Loucy (cell line): Measurements from ENCODE around the gene BCKDHA.

ENCODE experiments used
- H2AFZ ChIP-seq: fragments of 200-600 bp; sonication (generic); 2 replicates; pipeline ENCODE4 v1.6.0; 2016; ENCODE audit warnings: antibody characterized with exemption, mild to moderate bottlenecking, low read length, moderate library complexity
- H3F3A ChIP-seq: fragments of 200-600 bp; 2 replicates; pipeline ENCODE4 v1.6.0; 2016; ENCODE audit warnings: antibody characterized with exemption, low read depth, mild to moderate bottlenecking
- H3K27me3 ChIP-seq: fragments of 200-600 bp; sonication (generic); 2 replicates; pipeline ENCODE4 v1.6.1; 2014; ENCODE audit warnings: low read length, mild to moderate bottlenecking; ENCODE audit not compliant: insufficient read depth, poor library complexity, severe bottlenecking
- H3K36me3 ChIP-seq: fragments of 200-600 bp; sonication (generic); 2 replicates; pipeline ENCODE4 v1.6.1; 2016; ENCODE audit warnings: low read length; ENCODE audit not compliant: insufficient read depth
- H3K4me1 ChIP-seq: fragments of 200-600 bp; sonication (generic); 2 replicates; pipeline ENCODE4 v1.5.1; 2014; ENCODE audit warnings: low read length, mild to moderate bottlenecking; ENCODE audit not compliant: insufficient read depth, poor library complexity, severe bottlenecking
- H3K4me2 ChIP-seq: fragments of 200-600 bp; sonication (generic); 2 replicates; pipeline ENCODE4 v1.6.0; 2014; ENCODE audit warnings: antibody characterized with exemption, low read length, low read depth, mild to moderate bottlenecking; ENCODE audit not compliant: poor library complexity, severe bottlenecking
- H3K4me3 ChIP-seq: fragments of 200-600 bp; sonication (generic); 2 replicates; pipeline ENCODE4 v1.5.1; 2014; ENCODE audit warnings: low read length, mild to moderate bottlenecking, mixed read lengths; ENCODE audit not compliant: poor library complexity, severe bottlenecking
- H3K79me2 ChIP-seq: fragments of 200-600 bp; sonication (generic); 2 replicates; pipeline ENCODE4 v1.6.1; 2014; ENCODE audit warnings: low read length; ENCODE audit not compliant: insufficient read depth
- H3K9ac ChIP-seq: fragments of 200-600 bp; sonication (generic); 2 replicates; pipeline ENCODE4 v1.6.0; 2014; ENCODE audit warnings: mild to moderate bottlenecking, low read depth, low read length, moderate library complexity; ENCODE audit not compliant: poor library complexity, severe bottlenecking
- H3K9me2 ChIP-seq: fragments of 200-600 bp; sonication (generic); replicated peaks from 2 replicates; pipeline ENCODE4 v1.6.1; 2016; ENCODE audit warnings: low read depth, low read length, mixed read lengths
- H3K9me3 ChIP-seq: fragments of 200-600 bp; sonication (generic); 2 replicates; pipeline ENCODE4 v1.6.1; 2014; ENCODE audit warnings: mild to moderate bottlenecking, antibody characterized with exemption, low read length, low read depth; ENCODE audit not compliant: insufficient read depth
- H4K20me1 ChIP-seq: fragments of 200-600 bp; sonication (generic); 2 replicates; pipeline ENCODE4 v1.6.0; 2014; ENCODE audit warnings: antibody characterized with exemption, low read length, mild to moderate bottlenecking; ENCODE audit not compliant: insufficient read depth, poor library complexity, severe bottlenecking
- CTCF ChIP-seq: fragments of 200-600 bp; sonication (generic); conservative IDR thresholded peaks from 2 replicates; pipeline ENCODE4 v1.5.1; 2014; ENCODE audit warnings: mild to moderate bottlenecking, antibody characterized with exemption, low read length
- EZH2phosphoT487 ChIP-seq: fragments of 200-600 bp; IDR thresholded peaks from 2 replicates; pipeline ENCODE4 v1.6.1; 2018; ENCODE audit warnings: antibody characterized with exemption, mild to moderate bottlenecking, moderate library complexity, borderline replicate concordance

Gene BCKDHA

DNA sequence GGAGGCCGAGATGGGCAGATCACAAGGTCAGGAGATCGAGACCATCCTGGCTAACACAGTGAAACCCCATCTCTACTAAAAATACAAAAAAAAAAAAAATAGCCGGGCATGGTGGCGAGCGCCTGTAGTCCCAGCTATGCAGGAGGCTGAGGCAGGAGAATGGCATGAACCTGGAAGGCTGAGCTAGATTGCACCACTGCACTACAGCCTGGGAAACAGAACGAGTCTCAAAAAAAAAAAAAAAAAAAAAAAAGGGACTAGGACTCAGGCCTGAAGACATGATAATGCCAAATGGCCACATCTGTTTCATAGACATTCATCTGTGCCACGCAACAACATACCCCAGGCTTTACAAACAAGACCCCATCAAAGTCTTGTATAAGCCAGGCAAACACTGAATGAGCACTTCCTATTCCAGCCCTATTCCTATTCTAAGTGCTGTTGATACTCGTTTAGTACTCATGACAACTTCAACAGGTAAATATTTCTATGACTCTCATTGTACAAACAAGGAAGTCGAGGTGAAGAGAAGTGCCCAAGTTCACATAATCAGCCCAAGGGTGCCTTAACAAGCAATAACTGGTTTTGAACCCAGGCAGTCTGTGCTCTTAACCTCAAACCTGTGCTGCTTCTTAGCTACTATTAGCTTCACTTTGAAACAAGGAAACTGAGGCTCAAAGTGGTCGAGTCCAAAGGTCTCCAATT lies 35.3 kb upstream of the BCKDHA start:
- Histone ChIP-seq H3K4me3 (peak overlapping the region; percentile 84), H3K9ac (no peak overlapping the region), H2AFZ (no peak overlapping the region), H3K9me2 (no peaks in the 10 kb centered on the region), H3F3A (no peaks in the 10 kb centered on the region), H3K79me2 (peaks cover 21% of the 10 kb centered on the region), H3K36me3 (no peaks in the 10 kb centered on the region), H3K9me3 (no peaks in the 10 kb centered on the region), H3K4me1 (peaks cover 27% of the 10 kb centered on the region), H3K27me3 (no peaks in the 10 kb centered on the region), H4K20me1 (no peaks in the 10 kb centered on the region), H3K4me2 (peak overlapping the region; percentile 88)
- no peak for TF ChIP-seq CTCF
- no peak for TF ChIP-seq EZH2phosphoT487

GRCh38 chr19:41363371-41363752 lies 34.3 kb upstream of the BCKDHA start:
- Histone ChIP-seq H3K4me2 (peak overlapping the region; percentile 88), H2AFZ (peak overlapping the region; percentile 85)
- TF ChIP-seq EZH2phosphoT487 (no peak), CTCF (no peak)

DNA sequence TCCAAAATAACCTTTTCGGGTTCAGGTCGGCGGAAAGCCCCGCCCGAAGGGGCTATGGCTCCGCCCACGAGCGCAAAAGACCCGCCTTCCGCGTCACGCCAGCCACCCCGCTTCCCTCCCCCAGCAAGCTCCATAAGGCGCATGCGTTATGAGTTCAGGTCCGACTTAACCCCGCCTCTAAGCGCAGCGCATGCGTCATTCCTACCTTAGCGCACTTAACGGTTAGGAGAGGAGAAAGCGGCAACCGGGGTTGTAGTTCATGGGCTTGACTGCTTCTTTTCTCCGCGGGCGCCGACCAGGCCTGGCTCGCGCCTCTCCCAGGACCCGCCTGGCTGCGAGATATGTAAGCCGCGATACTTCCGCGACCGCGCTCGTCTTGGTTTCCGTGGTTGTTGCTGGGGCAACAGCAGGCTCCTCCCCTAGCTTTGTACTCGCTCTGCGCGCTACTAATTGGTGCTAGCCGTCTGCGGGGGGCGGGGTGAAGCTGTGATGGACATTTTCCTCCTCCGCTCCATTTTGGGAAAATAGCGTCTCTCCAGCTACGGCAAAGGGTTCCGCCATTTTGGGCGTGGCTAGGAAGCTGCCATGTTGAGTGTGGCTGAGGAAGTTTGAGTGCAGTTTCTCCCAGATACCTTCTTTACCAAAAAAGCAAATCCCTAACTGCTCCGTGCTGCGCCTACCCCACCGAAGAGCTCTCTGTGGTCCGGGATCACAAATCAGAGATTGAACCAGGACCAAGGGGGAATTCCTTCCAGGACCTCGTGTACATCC lies 33.7 kb upstream of the BCKDHA start, which contains the start of gene B9D2:
B9D2 (minus strand) TSS at position 397 of the 771 bp plus-strand sequence. CDS start 630 bp downstream, outside the sequence.
- Histone ChIP-seq H3K27me3 (no peaks in the 10 kb centered on the region), H3K4me3 (peak within 1 kb of the TSS; percentile 84), H3K4me1 (peaks cover 18% of the 10 kb centered on the region), H4K20me1 (no peaks in the 10 kb centered on the region), H3K9me3 (no peaks in the 10 kb centered on the region), H3K79me2 (peaks cover 21% of the 10 kb centered on the region), H3F3A (no peaks in the 10 kb centered on the region), H3K9me2 (no peaks in the 10 kb centered on the region), H3K4me2 (peak within 1 kb of the TSS; percentile 88), H3K36me3 (no peaks in the 10 kb centered on the region), H3K9ac (peak within 1 kb of the TSS; percentile 90), H2AFZ (peak within 1 kb of the TSS; percentile 85)
- TF ChIP-seq CTCF (no peak), EZH2phosphoT487 (no peak)

More at GRCh38 chr19:41363371-41363752, 34.3 kb upstream of the BCKDHA start:
- Histone ChIP-seq H4K20me1 (no peaks in the 10 kb centered on the region), H3K9ac (peak overlapping the region; percentile 90), H3K36me3 (no peaks in the 10 kb centered on the region), H3K27me3 (no peaks in the 10 kb centered on the region), H3K4me3 (peak overlapping the region; percentile 84), H3K4me1 (peaks cover 21% of the 10 kb centered on the region), H3K9me3 (no peaks in the 10 kb centered on the region), H3K9me2 (no peaks in the 10 kb centered on the region), H3F3A (no peaks in the 10 kb centered on the region), H3K79me2 (peaks cover 21% of the 10 kb centered on the region)
